Osteoblast (primary cell): ENCODE results near the gene TALDO1. TPM values are rescaled to one million over a fixed set of nuclear protein-coding genes. Genes with fewer than 3 reads are reported as not detected.

Source experiments
- DNase-seq: peaks from one replicate; pipeline ENCODE4 v3.0.0; 2011; ENCODE audit warnings: low spot score, mixed read lengths; ENCODE audit not compliant: insufficient read length; ENCODE audit errors: missing footprints
- H2AFZ ChIP-seq: 2 replicates; pipeline ENCODE4 v1.6.0; 2011; ENCODE audit warnings: mild to moderate bottlenecking, low read length
- H3K27ac ChIP-seq: 2 replicates; pipeline ENCODE4 v1.5.1; 2011; ENCODE audit warnings: mild to moderate bottlenecking, low read depth, low read length, moderate library complexity
- H3K27me3 ChIP-seq: 2 replicates; pipeline ENCODE4 v1.6.0; 2012; ENCODE audit warnings: mild to moderate bottlenecking, control low read depth, inconsistent platforms, low read length, moderate library complexity; ENCODE audit not compliant: insufficient read depth
- H3K36me3 ChIP-seq: 2 replicates; pipeline ENCODE4 v1.5.1; 2011; ENCODE audit warnings: mild to moderate bottlenecking, low read length, control low read depth, moderate library complexity; ENCODE audit not compliant: insufficient read depth
- H3K4me1 ChIP-seq: 2 replicates; pipeline ENCODE4 v1.5.1; 2011; ENCODE audit warnings: mild to moderate bottlenecking, low read length, control low read depth, moderate library complexity; ENCODE audit not compliant: insufficient read depth
- H3K4me2 ChIP-seq: 2 replicates; pipeline ENCODE4 v1.6.0; 2011; ENCODE audit warnings: mild to moderate bottlenecking, low read length; ENCODE audit not compliant: insufficient read depth
- H3K4me3 ChIP-seq: fragments of 200-600 bp; sonication (generic); 3 replicates; pipeline ENCODE4 v1.5.1; 2012; ENCODE audit warnings: mild to moderate bottlenecking, low read length, inconsistent platforms; ENCODE audit not compliant: insufficient read depth
- H3K79me2 ChIP-seq: 2 replicates; pipeline ENCODE4 v1.6.0; 2012; ENCODE audit warnings: mild to moderate bottlenecking, low read length, control low read depth, inconsistent platforms; ENCODE audit not compliant: insufficient read depth
- H3K9me3 ChIP-seq: 2 replicates; pipeline ENCODE4 v1.5.1; 2011; ENCODE audit warnings: low read depth, low read length, control low read depth
- H4K20me1 ChIP-seq: 2 replicates; pipeline ENCODE4 v1.6.0; 2012; ENCODE audit warnings: mild to moderate bottlenecking, low read length, control low read depth; ENCODE audit not compliant: insufficient read depth
- total RNA-seq: library from RNA; depleted of rRNA; stranded (reverse); fragments of >200 nt; gene quantifications from 2 replicates; pipeline ENCODE4 v1.2.3, GENCODE V29; 2012
- TF ChIP-seq, protein P1 (sequence below): IDR thresholded peaks from 2 replicates; pipeline ENCODE4 v1.5.1; 2011; ENCODE audit warnings: mild to moderate bottlenecking, low read depth, low read length, moderate library complexity; ENCODE audit errors: extremely low read depth

TALDO1 gene
- total RNA-seq, 1 donor = 204 TPM

DNA sequence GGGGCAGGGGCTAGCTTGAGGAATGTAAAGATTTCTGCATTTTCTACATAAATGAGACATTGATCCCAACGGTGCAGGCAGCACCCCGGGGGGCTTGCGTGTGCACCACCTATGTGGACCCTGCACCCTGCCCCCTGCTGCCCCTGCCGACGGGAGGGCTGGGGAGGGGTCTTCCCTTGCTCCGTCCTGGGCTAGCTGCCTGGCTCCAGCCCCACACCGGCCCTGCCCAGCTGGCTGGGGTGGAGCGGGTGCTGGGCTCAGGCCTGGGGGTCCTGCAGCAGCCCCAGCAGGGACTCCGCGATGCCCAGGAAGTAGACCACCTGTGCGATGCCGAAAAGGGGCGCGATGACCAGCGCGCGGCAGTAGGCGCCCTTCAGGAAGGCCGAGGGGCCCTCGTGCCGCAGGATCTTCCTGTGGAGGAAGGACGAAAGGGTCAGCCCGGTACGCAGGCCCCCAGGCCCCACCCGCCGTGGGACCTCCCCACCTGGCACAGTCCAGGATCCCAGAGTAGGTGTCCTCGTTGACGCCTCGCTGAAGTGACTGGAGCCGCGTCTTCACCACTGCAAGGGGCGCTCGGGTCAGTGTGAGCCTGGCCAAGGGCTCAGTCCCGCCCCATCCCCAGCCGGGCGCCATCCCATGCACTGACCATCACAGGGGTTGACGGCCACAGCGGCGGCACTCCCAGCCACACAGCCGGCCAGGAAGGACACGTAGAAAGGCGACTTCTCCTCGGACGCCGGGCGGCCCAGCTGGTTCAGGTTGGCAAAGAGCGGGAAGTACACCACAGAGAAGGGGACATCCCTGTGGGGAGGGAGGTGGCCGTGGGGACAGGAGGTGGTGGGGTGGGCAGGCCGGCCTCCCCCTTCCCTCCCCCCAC lies 44.6 kb downstream of the TALDO1 start:
- Histone ChIP-seq H2AFZ (no peak overlapping the region), H3K9me3 (no peaks in the 10 kb centered on the region), H3K27me3 (peaks cover 5% of the 10 kb centered on the region), H3K4me1 (peaks cover 15% of the 10 kb centered on the region), H3K79me2 (peaks cover 4% of the 10 kb centered on the region), H3K36me3 (no peaks in the 10 kb centered on the region), H3K4me2 (no peak overlapping the region), H4K20me1 (peaks cover 9% of the 10 kb centered on the region), H3K27ac (no peak overlapping the region), H3K4me3 (no peak overlapping the region)
- no peak for DNase-seq
- TF ChIP-seq, protein P1, sequence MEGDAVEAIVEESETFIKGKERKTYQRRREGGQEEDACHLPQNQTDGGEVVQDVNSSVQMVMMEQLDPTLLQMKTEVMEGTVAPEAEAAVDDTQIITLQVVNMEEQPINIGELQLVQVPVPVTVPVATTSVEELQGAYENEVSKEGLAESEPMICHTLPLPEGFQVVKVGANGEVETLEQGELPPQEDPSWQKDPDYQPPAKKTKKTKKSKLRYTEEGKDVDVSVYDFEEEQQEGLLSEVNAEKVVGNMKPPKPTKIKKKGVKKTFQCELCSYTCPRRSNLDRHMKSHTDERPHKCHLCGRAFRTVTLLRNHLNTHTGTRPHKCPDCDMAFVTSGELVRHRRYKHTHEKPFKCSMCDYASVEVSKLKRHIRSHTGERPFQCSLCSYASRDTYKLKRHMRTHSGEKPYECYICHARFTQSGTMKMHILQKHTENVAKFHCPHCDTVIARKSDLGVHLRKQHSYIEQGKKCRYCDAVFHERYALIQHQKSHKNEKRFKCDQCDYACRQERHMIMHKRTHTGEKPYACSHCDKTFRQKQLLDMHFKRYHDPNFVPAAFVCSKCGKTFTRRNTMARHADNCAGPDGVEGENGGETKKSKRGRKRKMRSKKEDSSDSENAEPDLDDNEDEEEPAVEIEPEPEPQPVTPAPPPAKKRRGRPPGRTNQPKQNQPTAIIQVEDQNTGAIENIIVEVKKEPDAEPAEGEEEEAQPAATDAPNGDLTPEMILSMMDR = no peak

DNA sequence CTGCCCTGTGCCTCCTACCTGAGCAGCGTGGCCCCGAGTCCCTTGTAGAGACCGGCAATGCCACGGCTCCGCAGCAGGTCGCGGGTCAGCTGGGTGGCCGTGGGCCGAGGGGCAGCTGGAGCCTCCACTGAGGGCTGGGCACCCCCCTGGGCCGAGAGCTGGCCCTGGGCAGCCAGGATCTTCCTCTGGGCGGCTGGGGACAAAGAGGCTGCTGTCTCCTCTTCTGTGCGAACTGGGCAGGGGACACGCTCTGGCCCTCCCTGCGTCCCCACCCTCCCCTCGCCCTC lies 45.2 kb downstream of the TALDO1 start:
- Histone ChIP-seq H3K4me1 (peaks cover 17% of the 10 kb centered on the region), H3K4me3 (no peak overlapping the region), H3K4me2 (no peak overlapping the region), H4K20me1 (peaks cover 9% of the 10 kb centered on the region), H3K9me3 (no peaks in the 10 kb centered on the region), H3K36me3 (no peaks in the 10 kb centered on the region), H2AFZ (no peak overlapping the region), H3K27ac (no peak overlapping the region), H3K27me3 (peaks cover 5% of the 10 kb centered on the region), H3K79me2 (peaks cover 4% of the 10 kb centered on the region)
- no peak for DNase-seq
- TF ChIP-seq, protein P1 = no peak

DNA sequence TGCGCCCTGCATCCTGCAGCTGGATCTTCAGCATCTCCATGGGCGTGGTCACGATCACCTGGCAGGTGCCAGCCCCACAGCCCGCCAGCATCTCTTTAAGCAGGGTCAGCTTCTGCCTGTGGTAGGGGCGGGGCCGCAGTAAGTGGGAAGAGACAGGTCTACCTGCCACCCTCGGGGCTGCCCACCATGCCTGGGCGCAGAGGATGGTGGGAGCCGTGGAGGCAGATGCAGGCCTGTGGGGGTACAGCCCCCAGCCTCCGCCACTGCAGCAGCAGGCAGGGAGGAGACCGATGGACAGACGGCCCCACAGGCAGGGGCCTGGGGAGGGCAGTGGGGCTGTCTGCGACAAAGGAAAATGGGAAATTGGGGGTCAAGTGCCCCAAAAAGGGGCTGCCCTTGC lies 45.6 kb downstream of the TALDO1 start:
- H2AFZ ChIP-seq = no peak overlapping the region
- no peak overlapping the region for H3K27ac ChIP-seq
- TF ChIP-seq, protein P1 = no peak
- H3K4me2 ChIP-seq = no peak overlapping the region
- H3K27me3 ChIP-seq = peaks cover 5% of the 10 kb centered on the region
- peaks cover 4% of the 10 kb centered on the region for H3K79me2 ChIP-seq
- H3K9me3 ChIP-seq = no peaks in the 10 kb centered on the region
- no peak for DNase-seq
- peaks cover 9% of the 10 kb centered on the region for H4K20me1 ChIP-seq
- H3K36me3 ChIP-seq = no peaks in the 10 kb centered on the region
- H3K4me1 ChIP-seq = peaks cover 17% of the 10 kb centered on the region
- H3K4me3 ChIP-seq = no peak overlapping the region

DNA sequence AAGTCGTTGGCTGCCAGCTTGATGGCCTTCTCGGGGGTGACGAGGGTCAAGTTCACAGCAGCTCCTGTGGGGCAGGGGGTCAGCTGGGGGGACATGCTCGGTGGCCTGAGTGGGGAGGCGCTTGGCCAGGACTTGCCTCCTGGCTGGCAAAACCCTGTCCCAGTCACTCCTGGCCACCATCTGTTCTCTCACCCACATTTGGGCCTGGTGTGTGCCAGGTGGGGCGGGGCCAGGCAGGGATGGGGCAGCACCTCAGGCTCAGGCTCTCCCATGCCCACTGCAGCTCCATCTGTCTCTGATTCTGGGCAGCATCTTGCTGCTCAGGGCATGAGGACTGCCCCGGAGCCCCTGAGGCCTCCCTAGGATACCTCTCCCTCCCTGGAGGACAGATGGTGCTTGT lies 46.3 kb downstream of the TALDO1 start:
- Histone ChIP-seq H3K9me3 (no peaks in the 10 kb centered on the region), H3K4me2 (no peak overlapping the region), H3K27ac (no peak overlapping the region), H2AFZ (no peak overlapping the region), H3K4me1 (peaks cover 17% of the 10 kb centered on the region), H3K4me3 (no peak overlapping the region), H3K36me3 (no peaks in the 10 kb centered on the region), H3K79me2 (peaks cover 4% of the 10 kb centered on the region), H3K27me3 (peaks cover 5% of the 10 kb centered on the region), H4K20me1 (peaks cover 9% of the 10 kb centered on the region)
- TF ChIP-seq, protein P1 = no peak
- no peak for DNase-seq
